NCI-H2227 (cell line): ENCODE measurements around the gene LRRC66.

Experiments
- DNase-seq: peaks from one replicate; lab custom pipeline; 2025; ENCODE audit not compliant: unreplicated experiment; lab: John Stamatoyannopoulos, UW

The LRRC66 gene, protein sequence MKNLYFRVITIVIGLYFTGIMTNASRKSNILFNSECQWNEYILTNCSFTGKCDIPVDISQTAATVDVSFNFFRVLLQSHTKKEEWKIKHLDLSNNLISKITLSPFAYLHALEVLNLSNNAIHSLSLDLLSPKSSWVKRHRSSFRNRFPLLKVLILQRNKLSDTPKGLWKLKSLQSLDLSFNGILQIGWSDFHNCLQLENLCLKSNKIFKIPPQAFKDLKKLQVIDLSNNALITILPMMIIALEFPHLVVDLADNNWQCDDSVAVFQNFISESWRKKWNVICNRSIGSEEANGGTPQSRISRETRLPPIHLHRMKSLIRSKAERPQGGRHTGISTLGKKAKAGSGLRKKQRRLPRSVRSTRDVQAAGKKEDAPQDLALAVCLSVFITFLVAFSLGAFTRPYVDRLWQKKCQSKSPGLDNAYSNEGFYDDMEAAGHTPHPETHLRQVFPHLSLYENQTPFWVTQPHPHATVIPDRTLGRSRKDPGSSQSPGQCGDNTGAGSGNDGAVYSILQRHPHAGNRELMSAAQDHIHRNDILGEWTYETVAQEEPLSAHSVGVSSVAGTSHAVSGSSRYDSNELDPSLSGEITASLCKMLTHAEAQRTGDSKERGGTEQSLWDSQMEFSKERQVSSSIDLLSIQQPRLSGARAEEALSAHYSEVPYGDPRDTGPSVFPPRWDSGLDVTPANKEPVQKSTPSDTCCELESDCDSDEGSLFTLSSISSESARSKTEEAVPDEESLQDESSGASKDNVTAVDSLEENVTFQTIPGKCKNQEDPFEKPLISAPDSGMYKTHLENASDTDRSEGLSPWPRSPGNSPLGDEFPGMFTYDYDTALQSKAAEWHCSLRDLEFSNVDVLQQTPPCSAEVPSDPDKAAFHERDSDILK

DNA sequence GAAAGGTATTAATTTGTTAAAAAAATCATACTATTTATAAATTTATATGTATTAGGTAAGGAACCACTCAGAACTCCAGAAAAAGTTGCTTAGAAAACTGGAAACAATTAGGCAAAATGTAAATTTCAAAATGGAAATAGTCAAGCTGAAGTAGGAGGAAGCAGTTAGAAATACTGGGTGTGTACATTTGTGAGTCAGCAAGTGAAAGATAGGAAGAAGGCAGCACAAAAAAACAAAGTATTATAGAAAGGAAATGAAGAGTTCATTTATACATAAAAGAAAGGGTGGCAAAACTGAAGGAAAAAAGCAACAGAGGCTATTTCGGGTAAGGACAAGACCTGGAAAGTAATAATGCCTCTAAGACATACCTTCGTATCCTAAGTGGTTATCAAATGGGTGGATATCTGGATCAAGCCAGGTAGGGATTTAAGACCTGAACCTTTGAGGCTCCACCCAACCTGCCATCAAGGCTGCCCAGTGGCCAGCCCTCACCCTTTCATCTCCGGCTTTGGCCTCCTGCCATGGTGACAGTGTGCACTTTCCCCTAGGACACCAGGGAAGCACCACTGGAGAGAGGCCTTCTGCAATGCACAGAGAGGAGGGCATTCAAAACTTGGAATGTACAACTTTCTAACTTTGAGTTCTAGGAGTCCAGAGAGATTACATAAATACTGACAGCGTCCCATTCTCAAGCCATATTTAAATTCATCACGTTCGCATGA, at the start of gene LRRC66:
Gene LRRC66, minus strand, starts transcription at position 428 of the 722 bp plus-strand sequence. CDS start 2,750 bp downstream, outside the sequence.
- no peak for DNase-seq

DNA sequence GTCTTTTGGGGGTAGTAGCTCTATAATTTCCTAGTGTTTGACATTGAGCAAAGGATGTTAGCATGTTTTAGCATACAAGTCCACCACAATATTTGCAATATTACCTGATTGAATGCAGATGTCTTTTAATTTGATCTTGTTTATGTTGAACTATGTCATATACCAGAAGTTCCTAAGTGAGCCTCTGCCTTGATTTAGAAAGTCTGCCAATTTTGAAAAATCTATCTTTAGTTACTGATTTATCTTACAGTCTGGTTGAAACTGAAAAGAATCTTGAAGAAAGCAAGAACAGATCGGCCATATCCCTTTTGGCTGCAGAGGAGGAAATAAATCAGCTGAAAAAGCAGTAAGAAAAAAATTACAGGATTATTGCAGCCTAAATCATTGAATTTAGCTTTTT, 49.4 kb upstream of the LRRC66 start:
- DNase-seq = no peak

DNA sequence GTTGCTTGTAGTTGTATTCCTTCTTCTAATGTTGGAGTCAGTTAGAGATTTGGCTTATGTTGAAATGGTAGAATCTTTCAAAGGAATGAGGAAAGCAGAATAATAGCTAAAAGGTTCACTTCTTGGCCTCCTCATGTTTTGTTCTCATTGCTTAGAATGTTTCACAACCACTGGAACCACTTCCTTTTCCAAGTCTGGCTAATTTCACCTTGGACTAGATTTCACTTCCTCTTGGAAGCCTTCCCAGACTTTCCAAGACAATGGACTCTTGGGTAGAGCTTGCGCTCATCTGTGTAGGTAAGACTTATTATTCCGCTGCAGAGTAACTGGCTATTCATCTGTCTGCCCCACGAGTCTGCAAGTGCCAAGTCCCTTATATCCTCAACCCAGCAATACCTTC, 39.2 kb upstream of the LRRC66 start:
- DNase-seq = no peak

DNA sequence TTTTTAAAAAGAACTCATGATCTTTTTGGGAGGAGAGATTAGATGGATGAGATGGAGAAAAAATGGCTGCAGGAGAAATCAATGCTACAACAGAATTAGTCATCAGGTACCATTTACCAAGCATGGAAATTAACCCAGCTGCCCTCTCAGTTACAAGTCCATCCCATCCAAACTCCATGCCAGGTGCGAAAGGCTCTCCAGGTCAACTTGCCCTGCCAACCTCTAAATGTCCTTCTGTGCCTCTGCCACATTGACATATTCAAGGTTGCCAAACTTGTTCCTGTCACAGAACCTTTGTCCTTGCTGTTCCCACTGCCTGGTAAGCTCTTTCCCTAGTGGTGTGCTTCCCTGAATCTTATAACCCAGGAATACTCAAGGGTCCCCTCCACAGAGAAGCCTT, 38.1 kb upstream of the LRRC66 start:
- no peak for DNase-seq

DNA sequence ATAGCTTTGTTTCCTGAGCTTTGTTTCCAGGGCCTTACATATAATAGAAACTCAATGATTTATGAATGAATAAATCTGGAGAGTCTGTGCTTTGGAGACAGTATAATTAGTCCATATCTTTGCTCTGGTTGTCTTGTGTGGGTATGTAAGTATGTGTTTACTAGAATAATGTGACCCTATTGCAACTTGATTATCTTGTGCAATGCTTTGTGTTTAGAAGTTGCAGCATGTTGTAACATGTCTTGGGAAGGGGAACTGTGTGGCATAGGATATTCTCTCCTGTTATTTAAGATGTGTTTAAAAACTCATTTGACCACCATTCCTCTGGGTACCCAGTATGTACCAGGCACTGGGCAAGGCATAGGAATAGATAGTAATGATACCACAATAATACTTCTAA, 37.0 kb upstream of the LRRC66 start:
- no peak for DNase-seq

DNA sequence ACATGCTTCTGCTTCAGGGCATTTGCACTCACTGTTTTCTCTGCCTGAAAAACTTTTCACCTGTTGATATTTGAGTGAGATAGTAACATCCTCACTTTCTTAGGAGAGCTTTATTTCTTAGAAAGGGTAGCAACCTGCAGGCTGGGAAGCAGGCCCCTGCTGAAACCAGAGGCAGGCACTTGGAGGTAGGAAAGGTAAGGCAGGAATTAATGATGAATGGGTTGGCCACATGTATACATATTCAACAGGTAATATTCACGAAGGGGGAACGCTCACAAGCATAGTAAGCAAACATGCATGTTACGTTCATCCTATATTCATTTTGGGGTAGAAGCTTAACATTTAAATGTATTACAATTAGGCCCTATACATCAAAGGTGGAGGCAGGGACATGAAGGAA, 34.1 kb upstream of the LRRC66 start:
- DNase-seq = no peak

DNA sequence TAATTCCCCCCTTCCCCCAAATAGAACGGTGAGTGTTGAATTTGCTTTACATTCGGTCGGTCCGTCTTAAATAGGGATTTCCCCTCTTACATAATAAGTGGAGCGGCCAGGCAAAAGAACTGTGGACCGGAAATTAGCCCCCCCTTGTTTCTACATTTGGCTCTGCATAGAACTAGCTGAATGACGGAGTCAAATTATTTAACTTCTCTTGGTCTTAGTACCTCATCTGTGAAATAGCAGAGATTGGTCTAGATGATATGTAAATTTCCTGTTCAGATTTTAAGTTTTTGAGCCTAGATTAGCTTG, 32.3 kb upstream of the LRRC66 start:
- DNase-seq = no peak

DNA sequence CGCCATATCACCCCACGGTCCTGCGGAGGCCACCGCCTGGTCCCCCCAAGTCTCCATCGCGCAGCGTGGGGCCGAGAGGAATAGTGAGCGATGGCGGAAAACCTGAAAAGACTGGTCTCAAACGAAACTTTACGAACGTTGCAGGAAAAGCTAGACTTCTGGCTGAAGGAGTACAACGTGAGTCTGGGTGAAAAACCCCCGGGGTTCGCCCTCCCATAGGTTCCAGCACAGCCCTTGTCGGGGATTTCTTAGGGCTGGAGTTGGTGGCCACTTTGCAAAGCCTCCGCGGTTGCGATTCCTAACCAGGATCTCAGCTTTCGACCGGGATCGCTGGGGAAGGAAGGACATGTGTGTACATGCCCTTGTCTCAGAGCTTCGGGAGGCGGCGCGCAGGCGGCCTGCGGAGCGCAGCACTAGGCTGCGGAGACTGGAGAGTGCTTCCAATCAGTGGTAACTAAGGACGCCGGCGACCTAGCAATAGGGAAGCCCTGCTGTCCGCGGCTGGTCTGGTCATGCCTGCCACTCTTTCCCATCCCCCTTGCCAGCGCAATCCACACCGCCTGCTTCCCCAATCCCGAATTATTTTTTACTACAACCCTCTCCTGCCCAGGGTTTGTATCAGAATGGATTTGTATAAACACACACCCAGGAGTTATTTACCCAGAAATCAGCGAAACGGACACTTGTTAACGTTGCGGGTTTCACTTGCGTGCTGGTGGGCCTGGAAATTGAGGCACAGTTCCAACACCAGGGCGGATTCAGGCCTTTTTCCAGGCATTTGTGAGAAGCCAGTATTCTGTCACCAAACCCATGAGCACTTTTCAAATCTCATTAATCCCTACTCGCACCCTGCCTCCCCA, 31.7 kb upstream of the LRRC66 start:
- DNase-seq = peak; percentile 82

DNA sequence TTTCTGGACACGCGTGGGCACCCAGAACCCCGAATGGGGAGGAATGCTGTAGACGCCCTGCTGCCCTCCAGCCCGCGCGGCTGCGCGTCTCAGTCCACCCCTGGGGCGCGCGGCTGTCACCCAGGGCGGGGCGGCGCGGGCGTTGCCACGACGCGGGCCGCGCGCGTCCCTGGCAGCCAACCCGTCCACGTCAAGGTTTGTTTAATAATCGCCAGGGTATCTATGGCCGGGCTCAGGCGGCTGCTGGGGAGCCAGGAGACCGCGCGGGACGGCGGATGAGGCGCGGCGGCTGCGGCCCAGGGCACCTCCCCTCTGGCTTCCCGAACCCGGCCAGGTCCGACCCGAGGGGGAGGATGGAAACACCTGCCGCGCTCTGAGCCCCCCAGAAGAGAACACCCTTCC, 31.1 kb upstream of the LRRC66 start, which contains the start of gene SPATA18:
Gene SPATA18, plus strand, starts transcription at position 92 of the 402 bp plus-strand sequence. CDS start 401 bp downstream, outside the sequence.
- DNase-seq = peak; percentile 23

DNA sequence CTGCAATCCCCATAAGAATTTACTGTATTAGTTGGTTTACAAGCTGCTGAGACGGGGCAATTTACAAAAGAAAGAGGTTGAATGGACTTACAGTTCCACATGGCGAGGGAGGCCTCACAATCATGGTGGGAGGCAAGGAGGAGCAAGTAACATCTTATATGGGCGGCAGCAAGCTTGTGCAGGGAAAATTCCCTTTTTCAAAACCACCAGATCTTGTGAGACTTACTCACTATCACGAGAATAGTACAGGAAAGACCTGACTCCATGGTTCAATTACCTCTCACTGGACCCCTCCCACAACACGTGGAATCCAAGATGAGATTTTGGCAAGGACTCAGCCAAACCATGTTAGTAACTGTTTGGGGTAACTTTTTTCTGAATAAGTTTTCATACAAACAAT, 29.1 kb upstream of the LRRC66 start:
- no peak for DNase-seq

DNA sequence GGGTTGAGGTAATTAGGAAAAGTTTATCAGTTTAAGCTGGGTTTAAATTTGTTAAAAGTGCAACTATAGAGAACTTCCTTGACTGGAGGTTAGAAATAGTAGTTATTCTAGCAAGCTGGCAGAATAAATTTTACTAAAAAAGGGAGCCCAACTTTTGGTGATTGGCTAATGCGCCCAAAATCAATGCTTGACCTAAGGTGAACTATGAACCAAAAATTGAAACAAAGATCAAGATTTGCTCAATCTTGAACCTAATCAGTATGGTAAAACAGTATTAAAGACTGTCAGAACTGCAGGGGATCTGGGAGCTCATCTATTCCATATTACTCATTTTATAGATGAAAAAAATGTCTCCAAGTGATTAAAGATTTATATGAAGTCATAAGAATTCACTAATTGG, 24.9 kb upstream of the LRRC66 start:
- DNase-seq = no peak

DNA sequence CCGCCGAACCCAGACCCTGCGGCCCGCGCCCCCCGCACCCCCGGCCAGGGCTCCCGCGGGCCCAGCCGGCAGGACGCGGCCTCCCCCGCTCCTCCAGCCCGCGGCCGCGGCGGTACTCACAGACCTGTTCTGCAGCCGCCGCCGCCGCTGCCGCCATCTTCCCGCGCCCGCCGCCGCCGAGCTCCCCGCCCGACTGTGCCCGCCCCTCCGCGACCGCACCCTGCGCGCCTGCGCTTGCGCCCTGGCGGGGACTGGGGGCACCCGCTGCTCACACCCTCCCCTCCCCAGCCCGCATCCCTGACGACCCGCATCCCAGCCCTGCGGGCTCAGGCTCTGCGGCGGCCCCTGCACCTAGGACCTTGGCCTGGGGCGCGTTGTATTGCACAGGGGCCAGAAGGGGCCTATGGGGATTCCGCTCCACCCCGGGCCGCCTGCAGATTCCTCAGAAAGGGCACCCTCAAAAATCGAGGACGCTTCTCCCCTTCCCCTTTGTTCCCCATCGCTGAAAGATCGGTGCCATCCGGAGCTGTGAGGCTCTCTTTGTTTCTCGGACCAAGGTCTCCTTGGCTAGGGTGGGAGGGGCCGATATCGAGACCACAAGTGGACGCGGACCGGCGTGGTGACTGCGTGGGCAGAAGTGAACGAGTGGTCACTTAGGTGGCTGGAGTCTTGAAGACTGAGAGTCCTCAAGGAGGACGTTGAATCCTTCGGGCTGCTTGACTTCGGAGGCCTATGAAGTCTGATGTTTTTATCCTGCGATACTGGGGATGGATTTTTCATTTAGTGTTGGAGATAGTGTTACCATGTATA, 18.1 kb upstream of the LRRC66 start, which contains the start of gene SGCB:
Gene SGCB, minus strand, starts transcription at position 197 of the 810 bp plus-strand sequence. Its CDS starts 40 bp downstream, at position 157.
- DNase-seq = peak; percentile 83

DNA sequence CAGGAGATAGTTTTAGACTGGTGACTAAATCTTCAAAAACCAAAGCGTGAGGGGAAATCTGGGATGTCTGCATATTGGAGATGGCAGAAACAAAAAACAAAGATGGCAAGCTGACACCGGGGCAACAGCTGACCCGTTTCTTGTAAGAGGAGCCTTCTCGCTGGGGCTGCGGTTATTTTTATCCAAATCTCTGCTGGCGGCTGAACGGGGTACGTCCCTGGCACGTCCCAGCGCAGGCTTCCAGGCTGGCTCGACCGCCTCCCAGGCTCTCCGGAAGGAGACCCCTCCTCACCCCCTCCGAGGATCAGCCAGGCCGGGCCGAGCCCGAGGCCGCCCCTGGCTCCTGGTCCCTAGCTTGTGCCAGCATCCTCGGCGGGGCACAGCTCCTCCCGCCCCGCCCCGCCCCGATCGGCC, 17.5 kb upstream of the LRRC66 start:
- DNase-seq = peak; percentile 52

DNA sequence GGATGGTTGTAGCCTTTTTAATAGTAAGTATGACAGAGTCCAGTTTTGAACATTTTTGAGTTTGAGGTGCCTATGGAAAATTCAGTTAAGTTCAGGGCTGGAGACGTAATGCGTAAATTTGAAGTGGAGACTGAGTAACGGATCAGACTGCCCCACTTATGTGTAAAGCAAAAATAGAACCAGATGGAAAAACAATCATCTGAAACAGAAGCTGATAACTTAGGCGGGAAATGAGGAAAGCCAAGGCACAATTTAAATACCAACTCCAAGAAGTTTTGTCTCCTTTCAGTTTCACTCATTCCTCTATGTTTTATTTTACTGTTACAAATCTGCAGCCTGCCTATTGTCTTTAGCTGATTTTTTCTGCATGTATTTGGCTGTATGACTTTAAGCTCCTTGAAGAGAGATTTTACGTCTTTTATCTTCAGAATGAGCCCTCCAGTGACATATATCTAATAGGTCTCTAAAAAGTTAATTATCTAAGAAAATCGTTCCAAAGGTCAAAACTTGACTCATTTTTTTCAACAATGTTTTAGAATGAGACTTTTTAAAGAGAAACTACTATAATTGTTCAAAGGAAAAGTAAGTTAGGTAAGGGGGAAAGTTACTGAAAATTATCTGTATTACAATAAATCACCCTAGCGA, 16.8 kb upstream of the LRRC66 start:
- DNase-seq = no peak

DNA sequence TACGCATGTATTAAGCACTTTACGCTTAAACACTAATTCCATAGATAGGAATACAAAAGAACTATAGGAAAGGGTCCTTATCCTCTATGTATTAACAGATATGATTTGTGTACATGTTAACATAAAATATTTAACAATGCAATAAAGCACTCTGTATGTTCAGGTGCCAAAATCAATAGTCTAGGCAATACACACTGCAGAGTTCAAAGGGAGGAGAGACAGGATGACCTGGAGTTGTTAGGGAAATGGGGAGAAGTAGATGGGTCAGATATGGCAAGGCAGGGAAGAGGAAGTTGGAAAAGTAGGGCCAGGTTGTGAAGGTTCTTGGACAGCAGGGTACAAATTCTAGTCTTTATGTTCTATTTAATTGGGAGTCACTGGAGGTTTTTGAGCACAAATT, 15.0 kb upstream of the LRRC66 start:
- DNase-seq = no peak

DNA sequence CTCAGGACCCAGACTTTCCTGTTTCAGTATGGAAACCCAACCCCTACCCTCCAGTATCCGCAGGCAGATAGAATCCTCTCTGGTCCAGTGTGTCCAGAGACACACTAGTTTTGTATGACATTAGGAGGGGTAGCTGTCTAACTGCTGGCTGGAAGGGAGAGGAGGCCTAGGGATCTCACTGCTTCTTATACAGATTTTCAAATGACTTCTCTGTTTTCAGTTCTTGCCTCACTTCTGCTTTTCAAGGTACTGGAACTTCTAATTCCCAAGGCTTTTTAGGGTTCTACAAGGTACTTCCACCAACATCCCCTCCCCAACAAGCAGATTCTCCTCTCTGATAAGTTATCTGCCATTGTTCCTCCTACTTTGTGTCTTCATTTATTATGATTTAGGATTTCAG, 11.8 kb upstream of the LRRC66 start:
- no peak for DNase-seq

DNA sequence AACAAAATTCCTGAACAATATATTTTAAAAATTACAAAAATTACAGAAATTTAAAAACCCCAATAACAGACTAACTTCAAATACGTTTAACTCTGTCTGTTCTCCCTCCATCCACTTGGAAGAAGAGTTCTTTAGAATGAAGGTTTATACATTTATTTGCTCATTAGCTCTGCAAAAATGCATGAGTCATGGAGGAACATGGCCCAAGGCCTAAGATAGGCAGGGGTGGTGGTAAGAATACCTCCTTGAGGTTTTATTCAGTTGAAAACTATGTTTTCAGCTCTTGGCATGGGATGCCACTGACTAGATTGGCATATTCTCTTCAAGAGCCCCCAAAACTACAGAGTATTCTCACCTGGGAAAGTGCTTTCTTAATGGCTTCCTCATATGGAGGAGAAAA, 8.8 kb upstream of the LRRC66 start:
- no peak for DNase-seq

DNA sequence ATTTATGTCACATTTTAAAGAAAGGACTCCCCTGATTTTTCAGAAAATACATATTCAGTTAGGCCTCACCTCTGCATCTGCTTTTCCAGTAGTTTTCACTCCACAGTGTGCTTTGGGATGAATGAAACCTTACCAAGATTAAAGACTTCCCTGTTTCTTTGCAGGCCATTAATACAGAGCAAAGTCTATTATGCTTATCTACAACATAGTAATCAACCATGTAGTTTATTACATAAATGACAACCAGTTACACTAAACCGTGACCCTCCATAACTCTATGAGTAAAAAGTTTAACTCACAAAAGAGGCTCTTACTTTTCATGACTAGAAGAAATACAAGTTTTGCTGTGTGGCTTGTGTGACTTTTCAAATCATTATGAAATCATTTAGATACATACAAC, 2.3 kb downstream of the LRRC66 start:
- DNase-seq = no peak

DNA sequence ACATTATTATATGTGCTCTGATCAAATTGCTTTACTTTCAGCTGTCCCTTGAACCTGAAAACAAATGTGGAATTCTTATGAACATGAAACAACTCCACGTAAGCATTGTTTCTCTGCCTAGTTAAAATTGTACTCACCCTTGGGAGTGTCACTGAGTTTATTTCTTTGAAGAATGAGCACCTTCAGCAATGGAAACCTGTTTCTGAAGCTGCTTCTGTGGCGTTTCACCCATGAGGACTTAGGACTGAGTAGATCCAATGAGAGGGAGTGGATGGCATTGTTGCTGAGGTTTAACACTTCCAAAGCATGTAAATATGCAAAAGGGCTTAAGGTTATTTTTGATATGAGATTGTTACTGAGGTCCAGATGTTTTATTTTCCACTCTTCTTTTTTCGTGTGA, 3.2 kb downstream of the LRRC66 start:
- DNase-seq = no peak
